HG03066 (cell line): ENCODE measurements around the gene TENT5A.

Experiments
- ATAC-seq: cut with Tn5 transposase; IDR thresholded peaks from one replicate; pipeline ENCODE4 v1.9.1; 2021; ENCODE audit warnings: low read depth; ENCODE audit not compliant: unreplicated experiment

TENT5A gene

DNA sequence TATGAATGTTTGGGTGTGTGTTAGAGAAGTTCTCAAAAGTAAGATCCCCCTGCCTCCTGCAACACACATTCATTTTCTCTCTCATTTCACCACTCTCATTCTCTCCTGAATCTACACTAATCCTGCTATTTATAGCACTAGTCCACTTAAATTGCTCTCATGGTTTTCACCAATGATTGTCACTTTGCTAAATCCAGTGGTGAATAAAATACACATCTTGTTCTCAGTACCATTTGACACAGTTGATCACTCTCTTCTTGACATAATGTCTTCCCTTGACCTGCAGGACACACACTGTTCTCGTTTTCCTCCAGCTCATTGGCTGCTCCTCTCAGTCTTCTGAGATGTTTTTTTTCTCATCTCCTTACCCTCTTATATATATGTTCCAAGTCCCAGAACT, 32.1 kb downstream of the TENT5A start:
- no peak for ATAC-seq

DNA sequence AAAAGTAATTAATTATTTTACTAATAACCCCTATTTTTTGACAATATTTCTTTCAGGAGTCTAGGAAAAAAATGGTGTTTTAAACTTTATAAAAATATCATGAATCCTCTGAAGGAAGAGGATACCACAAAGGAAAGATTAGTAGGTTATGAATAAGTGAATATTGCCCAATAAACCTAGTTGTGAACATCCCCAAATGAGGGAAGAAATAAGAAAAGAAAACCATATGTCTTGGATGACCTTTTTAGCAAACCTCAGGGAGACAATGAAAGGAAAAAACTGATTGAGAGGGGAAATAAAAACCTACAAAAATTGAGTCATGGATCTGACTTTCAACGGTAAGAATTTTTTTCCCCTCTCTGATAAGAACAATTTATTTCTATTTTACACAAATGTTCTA, 34.4 kb downstream of the TENT5A start:
- no peak for ATAC-seq

DNA sequence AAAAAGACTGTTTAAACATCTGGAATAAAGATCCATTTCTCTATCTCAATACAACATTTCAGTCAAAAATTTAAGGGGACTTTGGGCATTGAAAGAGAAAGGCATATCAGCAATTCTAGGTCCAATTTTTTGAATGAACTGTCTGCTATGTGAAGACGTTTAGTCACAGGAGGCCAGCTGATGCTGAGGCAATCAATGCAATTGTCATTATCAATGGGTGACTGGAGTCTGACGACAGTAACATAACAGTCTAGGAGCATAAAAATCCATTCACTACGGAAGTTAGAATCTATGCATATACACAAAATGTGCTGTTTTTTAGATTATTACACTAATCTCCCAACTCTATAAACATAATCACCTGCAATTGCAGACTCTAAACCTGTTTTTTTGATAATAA, 37.8 kb downstream of the TENT5A start:
- ATAC-seq = no peak

DNA sequence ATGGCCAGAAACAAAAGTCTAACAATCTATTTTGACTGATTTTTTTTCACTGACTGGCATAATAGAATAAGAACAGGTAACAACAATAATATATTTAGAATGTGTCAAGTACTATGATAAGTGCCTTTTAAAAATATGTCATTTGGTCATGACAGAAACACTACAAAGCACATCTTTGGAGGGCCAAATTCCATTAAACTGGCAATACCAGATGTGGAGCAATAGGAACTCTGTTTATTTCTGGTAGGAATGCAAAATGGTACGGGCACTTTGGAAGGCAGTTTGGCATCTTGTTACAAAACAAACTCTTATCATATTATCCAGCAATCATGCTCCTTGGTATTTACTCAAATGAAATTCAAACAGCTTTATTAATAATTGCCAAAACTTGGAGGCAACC, 39.3 kb downstream of the TENT5A start:
- no peak for ATAC-seq

DNA sequence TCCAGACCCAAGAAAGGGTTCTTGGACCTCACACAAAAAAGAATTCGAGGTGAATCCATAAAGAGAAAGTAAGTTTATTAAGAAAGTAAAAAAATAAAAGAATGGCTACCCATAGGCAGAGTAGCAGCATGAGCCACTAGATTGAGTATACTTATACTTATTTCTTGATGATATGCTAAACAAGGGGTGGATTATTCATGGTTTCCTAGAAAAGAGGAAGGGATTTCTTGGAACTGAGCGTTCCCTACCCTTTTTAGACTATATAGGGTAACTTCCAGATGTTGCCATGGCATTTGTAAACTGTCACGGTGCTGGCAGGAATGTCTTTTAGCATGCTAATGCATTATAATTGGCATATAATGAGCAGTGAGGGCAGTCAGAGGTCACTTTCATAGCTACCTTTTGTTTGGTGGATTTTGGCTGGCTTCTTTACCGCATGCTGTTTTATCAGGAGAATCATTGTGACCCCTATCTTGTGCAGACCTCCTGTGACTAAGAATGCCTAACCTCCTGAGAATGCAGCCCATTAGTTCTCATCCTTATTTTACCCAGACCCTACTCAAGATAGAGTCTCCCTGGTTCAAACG, 44.3 kb downstream of the TENT5A start:
- ATAC-seq = no peak

DNA sequence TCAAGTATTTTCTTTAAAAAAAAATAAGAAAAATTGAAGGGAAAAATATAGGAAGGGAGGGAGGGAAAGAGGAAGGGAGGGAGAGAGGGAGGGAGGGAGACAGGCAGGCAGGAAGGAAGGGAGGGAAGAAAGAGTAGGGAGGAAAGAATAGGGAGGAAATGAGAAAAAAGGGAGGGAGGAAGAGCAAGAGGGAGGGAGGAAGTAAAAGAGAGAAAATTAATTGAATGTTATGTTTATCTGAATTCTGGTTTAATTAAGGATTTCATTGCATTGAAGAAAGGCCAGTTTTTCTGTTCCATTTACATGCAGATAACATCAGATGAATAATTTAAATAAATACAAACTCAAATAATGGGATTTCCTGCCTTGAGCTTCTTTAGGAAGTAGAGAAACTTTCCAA, 47.8 kb downstream of the TENT5A start:
- no peak for ATAC-seq

DNA sequence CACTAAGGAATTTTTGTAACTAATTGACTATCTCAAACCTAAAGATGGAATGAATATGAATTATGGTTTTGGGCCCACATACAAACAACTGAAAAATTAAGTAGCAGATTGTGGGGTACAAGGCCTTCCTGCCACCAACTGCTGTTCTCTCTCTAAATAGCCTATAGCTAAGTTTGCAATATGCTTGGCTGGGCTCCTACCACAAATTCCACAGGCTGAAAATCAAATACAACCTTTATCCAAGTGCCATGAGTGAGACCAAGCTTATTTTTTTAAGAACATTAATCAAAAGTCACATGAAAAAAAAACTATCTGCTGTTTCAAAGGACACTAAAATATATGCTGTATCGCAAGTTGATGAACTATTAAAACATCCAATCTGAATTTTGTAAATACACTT, 52.1 kb downstream of the TENT5A start:
- no peak for ATAC-seq

DNA sequence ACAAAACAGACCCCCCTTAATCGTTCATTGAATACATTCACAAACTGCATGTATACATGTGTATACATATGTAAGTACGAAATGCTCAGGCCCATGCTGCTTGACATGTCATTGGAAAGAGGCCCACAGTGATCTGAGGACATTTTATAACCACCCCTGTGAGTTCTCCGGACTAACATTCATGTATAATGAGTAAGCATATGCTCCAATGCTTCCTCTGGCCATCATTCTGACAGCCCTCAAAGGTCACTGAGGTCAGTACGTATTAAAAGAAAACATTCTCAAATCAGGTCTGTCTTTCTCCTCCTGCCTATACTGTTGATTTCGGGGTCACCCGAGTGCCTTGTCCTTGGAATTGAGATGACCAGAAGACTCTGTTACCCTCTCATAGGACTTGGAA, 54.9 kb downstream of the TENT5A start:
- ATAC-seq = no peak

DNA sequence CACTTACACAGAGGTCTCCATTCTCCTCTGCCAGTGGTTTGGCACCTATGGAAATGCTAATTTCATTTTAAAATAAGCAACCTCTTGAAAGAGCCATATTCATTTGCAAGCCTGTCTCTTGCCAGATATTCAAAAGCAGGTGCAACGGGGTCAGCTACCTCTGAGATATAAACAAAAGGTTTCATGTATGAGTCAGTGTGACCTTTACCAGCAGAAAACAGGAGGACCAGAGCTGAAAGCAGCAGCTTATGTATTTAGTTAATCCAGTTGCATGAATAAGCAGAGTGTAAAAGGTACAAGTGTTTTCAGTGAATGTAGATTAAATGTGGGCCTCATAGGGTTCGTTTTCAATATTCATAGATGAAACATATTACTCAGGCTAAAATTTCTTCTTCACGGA, 56.0 kb downstream of the TENT5A start:
- ATAC-seq = no peak
